HG03103 (cell line): Measurements from ENCODE around the gene OTULINL.

Experiments used
- ATAC-seq: cut with Tn5 transposase; IDR thresholded peaks from one replicate; pipeline ENCODE4 v1.9.1; 2021; ENCODE audit warnings: low read depth; ENCODE audit not compliant: unreplicated experiment

The OTULINL gene

DNA sequence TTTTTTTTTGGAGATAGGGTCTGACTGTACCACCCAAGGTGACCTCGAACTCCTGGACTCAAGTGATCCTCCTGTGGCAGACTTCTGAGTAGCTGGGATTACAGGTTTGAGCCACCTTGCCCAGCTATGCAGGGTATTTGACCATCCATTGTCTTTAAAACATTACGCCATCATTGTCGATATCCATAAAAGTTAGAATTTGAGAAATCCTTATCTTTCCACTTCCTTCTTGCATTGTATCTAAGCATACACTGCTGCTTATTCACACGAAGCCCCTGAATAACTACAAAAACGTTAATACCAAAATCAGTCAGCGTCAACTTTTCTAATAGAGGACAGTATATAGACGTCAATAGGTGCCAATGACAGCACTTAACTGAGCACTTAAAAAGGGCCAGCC is 5.4 kb upstream of the OTULINL start:
- no peak for ATAC-seq

DNA sequence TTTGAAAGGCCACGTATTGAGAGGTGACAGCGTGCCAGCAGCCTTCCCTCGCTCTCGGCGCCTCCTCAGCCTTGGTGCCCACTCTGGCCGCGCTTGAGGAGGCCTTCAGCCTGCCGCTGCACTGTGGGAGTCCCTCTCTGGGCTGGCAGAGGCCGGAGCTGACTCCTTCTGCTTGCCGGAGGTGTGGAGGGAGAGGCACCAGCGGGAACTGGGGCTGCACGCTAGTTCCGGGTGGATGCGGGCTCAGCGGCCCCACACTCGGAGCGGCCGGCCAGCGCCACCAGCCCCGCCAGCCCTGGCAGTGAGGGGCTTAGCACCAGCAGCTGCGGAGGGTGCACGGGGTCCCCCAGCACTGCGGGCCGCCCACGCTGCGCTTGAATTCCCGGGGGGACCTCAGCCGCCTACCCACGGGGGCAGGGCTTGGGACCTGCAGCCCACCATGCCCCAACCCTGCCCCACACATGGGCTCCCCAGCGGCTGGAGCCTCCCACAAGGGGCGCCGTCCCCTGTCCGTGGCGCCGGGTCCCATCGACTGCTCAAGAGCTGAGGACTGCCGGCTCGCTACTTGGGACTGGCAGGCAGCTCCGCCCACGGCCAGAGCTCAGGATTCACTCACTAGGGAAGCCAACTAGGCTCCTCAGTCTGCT is 4.4 kb upstream of the OTULINL start:
- no peak for ATAC-seq

DNA sequence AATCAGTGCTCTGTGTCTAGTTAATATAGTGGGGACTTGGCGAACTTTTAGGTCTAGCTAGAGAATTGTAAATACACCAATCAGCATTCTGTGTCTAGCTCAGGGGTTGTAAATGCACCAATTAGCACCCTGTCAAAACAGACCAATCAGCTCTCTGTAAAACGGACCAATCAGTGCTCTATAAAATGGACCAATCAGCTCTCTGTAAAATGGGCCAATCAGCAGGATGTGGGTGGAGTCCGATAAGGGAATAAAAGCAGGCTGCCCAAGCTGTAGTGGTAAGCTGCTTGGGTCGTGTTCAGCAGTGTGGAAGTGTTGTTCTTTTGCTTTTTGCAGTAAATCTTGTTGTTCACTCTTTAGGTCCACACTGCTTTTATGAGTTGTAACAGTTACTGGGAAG is 3.6 kb upstream of the OTULINL start:
- ATAC-seq = no peak

DNA sequence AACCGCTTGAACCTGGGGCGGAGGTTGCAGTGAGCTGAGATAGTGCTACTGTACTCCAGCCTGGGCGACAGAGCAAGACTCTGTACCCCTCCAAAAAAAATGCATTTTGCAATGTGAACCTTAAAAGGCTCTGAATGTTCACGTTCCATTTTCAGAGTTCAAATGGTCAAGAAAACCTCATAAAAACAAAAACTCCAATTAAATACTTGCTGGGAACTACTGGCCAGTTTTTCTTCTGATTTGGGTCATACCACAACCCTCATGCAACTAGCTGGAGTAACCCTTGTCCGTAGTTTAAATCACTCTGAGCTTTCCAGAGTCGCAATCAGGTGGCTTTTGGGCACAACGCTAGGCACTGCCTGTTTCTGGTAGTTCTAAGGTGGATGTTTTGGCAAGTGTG is 2.3 kb upstream of the OTULINL start:
- no peak for ATAC-seq

DNA sequence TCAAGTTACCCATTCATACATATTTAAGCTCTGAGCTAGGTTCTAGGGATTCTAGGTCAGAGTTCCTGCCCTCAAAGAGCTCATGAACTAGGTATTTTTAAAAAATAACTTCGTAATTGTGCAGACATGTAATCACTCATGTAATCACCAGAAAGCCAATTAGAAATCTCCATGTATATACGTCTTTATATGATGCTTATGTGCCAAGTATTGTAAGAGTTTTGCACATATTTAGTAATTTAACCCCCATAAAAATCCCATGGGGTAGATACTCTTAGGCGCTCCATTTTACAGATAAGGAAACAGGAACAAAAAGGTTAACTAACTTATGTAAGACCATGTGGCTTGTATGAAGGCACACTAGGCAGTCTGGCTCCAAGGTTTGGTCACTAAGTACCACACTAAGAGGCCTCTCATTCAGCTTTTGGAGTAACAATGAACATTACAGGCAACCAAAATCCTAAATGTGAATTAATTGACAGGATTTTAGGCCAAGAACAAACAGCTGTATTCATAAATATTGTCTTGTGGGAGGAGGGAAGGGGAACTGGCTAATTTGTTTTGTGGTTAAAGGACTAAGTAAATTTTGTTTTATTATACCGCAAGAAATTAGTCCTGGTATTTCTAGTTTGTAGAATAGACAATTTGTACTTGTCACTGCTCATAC is 1.7 kb upstream of the OTULINL start:
- ATAC-seq = no peak

DNA sequence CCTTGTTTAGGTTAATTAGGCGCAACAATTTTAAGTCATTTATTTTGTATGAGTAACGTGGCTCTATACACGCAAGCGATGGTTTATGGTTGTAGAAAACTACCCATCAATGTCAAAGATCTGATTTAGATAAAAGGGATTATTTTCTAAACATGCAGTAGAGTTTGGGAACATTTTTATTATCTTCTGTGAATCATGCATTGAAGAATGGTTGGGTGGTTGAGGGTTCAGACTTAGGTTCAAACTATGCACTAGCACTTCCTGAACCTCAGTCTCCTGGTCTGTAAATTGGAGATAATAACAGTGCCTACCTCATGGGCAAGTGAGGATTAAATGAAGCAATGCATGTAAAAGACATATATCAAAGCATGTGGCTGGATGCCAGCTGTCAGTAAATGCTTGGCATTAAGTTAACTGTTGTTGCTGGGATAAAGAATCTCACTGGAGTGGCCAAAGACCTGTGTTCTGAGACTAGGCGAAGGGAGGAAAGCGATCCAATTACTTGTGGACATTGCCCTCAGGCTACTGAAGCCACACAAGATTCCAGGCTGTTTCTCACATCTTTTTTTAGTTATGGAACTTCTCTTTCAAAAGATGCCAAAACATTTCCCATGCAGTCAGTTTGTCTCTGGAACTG is 1.1 kb upstream of the OTULINL start:
- ATAC-seq = no peak

DNA sequence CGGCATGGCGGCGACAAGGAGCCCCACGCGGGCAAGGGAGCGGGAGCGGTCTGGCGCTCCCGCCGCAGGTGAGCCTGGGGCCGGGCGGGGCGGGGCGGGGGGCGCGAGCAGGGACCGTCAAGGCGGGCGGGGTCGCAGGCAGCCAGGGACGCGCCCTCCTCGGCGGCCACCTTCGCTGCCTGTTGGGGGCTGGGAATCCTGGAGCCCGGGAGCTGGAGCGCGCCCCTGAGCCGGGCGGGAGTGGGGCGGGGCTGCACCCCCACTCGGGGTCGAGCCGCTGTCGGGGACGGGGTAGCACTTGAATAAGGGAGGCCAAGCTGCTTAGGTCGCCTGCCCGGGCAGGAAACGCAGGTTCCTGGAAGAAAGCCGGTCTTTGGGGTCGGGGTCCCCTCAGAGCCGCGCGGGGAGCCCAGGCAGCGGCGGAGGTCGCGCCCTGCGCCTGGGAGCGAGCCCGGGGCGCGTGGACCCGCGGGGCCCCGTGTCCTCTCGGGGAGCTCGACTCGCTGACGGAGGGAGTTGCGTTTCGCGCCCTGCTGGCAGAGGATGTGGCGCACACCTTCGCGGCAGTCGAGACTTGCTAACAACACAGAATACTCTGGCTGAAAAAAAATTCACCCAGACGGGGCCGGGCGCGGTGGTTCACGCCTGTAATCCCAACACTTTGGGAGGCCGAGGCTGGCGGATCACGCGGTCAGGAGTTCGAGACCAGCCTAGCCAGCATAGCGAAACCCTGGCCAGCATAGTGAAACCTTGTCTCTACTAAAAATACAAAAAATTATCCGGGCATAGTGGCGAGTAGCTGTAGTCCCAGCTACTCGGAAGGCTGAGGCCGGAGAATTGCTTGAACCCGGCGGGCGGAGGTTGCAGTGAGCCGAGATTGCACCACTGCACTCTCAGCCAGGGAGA is 552 bp downstream of the OTULINL start:
- peak; percentile 62 for ATAC-seq

DNA sequence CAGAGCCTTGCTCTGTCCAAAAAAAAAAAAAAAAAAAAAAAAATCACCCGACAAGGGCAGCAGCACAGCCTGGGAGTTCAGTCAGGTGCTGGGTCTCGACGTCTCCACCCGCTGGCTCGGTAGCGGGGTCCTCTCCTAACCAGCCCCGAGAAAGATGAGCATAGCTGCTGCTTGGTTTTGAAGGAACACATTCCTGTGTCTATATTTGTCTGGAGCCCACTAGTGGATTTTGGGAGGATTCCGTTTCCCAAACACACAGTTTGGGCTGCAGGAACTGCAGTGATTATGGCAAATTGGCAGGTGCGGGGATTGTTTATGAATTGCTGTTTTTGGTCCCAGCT is 1.2 kb downstream of the OTULINL start:
- no peak for ATAC-seq

DNA sequence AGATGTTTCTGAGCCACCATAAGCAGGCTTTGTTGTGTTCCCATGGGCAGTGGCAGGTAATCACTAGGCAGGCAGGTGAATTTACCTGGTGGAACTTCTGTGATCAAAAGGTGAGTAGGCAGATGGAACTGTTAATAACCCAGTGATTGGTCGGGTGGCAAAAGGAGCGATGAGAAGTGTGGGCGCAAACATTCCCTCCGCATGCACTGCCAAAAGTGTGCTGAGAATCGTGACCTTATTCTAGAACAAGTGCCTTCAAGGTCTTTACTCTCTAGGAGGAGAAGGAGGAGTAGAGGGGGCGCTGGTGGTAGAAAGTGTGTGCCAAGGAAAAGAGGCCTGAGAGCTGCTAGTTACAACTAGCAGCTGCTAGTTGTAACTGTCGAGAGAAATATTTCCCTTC is 3.3 kb downstream of the OTULINL start:
- no peak for ATAC-seq

DNA sequence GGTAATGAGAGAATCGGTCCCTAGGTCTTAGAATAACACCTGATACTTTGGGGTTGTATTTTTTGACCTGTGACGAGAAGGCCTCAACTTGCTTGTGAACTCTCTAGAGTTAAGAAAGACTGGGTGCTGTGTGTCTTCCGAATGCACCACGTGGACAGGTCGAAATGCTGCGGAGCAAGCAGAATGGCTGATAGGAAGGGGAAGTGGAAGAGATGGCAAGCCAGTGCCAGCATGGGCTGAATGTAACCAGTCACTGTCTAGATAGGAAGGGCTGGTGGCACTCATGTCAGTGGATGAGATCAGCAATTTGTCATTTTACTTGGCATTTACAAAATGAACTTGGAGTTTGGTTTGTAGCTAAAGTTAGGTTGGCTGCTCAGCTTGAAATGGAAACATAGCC is 5.6 kb downstream of the OTULINL start:
- ATAC-seq = no peak

DNA sequence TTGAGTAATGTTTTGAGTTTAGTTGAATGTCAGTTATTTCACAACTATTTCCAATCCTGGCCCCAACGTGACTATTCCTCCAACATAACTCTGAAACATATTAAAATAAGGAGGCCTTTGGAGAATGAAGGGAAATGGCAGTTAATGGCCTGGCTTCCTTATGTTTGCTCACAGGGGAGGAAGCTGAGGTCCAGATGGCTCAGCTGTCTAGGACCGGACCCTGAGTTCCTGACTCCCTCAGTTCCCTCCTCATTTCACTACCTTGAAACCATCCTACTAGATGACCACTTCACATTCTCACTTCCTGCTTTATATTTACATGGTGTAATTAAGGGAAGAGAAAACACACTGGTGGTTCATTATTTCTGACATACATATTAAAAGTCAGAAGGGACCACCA is 6.6 kb downstream of the OTULINL start:
- ATAC-seq = peak; percentile 47

DNA sequence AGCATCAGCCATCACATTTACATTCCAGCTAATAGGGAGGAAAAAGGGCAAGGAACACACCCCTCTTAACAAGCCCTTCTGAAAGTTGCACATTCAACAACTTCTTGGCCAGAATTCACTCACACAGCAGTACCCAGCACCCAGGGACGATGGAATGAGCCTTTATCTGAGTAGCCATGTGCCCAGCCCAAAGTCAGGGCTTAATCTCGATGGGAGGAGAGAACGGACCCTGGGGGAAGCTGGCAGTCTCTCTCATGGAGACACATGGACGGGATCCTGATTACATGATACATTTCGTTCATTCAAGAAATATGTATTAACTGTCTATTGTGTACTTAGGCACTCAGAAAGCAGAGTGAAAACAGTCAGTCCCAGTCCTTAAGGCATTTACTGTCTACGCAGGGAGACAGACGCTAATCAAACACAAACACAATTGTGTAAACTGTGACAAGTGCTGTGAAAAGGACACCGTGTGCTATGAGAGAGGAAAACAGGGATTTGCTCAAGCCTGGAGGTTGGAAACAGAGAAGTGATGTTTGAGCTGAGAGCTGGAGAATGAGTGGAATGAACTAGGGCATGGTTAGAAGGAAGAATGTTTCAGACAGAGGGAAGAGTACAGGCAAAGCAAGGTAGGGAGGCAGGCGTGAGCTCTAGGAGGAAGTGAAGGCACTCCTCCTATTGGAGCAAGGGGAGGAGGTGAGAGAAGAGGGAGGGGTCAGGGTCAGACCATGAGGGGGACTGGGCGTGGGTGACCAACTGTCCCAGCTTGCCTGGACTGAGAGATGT is 7.4 kb downstream of the OTULINL start:
- ATAC-seq = no peak

DNA sequence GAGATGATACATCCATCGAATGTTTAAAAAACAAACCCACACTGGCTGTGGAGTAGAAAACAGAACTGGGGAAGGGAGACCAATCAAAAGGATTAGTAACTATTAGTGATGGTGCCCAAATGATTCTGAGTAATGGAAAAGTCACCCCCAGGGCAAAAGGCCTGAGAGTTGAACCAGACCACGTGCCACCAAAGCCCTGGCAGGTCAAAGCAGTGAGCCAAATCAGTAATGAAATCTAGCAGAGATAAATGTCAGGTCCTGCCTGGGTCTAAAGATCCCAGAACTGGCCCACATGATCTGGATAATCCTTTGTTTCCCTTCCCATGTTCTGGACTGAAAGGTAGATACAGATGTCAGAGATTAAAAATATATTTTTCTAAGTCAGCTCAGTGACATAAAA is 9.4 kb downstream of the OTULINL start:
- ATAC-seq = no peak

DNA sequence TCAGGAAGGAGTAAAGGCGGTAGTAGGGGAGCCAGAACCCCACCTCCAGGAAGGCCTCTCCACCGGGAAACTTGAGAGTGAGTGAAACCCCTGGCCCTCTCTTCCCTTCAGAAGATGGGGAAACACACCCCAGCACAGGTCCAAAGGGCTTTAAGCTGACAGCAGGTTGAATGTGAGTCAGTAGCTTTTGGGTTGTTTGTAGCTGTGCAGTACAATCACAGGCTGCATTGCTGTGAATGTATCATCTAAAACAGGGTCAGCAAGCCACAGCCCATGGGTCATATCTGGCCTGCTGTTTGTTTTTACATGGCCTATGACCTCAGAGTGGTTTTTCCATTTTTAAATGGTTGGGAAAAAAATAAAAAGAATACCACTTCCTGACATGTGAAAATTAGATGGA is 10.0 kb downstream of the OTULINL start:
- no peak for ATAC-seq

DNA sequence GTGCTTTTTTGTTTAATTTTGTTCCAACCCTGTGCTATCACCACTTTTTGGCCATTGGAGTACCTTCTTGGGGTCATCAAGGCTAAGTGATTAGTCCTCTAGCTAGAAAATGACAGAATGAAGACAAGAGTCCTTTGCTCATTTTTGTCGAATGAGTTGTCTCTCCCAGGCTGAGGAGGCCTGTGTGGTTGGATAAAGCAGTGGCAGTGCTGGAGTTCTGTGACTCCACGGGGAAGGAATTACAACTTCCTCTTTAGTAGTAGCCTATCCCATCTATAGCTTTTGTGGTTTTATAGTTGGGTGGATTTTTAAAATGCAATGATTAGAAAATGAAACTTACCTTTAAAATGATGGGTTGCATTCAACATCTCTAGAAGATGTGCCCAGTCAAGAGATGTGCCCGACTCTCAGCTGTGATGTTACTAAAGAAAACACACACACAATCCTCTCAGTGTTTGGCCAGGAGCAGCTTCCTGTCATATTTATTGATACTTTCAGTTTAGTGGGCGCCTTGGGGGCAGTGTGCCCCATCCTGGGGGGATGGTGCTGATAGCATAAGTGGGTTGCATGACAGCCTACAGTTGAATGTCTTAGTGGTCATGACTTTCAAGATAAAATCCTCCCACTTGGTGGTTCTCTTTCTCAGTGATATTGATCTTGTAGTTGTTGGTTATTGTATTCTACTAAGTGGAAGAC is 11.9 kb downstream of the OTULINL start:
- no peak for ATAC-seq

DNA sequence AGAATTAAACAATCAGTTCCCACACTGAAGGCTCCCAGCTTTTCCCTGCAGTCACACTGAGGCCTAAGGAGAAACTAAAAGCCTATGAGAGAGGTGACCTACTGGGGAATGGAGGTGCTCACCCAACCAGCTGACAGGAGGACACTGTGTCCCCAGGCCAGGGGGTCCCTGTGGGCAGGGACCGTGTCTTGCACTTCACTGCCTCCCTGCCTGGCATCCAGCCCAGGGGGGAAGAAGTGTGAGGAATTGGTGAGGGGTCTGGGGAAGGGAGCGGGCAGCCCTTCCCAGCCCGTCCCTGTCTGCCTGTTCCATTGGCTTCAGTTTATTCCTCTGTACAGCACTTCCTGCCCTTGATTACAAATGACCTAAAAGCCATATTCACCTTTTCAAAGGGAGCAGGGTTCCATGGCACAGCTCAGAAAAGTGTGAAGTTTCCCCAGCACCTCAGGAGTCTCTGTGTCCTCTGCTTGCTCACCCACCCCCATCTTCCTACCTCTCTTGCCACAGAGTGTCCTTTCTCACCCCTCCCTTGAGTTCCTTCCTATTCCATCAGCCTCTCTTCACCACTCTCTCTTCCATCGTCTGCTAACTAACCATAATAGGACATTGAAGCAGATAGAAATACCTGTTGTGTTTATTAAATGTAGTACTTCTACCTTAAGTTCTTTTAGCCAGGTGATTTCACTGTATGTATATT is 12.9 kb downstream of the OTULINL start:
- no peak for ATAC-seq

DNA sequence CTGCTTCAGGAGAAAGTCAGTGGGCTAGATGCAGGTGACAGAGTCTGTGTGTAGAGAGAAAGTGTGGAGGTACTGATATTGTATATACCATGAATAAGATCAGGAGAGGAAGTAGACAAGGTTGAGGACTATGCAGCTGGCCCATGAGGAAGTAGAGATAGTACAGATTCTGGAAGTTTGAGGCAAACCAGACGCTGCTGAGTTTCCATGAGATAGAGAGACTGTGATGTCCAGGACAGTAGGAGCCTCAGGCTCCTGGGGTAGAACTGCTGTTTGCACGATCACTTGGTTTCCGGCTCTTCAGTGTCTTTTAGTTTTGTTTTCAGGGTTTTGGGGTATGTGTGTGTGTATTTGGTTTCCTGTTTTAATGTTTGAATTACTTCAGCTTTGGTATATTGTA is 13.6 kb downstream of the OTULINL start:
- ATAC-seq = peak; percentile 72

DNA sequence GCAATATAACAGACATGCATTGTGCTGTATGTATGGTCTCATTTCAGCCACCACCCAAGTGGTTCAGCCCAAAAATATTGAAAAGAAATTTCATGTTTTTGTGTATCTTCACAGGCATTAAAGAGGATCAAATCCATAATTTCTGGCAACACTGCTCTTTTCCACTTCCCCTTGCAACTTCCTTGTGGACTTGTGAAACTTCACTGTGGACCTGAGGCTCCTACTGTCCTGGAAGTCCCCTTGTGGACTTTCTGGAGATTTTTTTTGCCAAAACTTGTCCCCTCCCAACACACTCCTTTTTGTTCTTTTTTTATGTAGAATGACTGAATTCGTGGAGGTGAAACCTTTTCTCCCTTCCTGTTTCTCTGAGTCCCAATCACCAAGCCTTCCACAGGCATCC is 14.3 kb downstream of the OTULINL start:
- no peak for ATAC-seq

DNA sequence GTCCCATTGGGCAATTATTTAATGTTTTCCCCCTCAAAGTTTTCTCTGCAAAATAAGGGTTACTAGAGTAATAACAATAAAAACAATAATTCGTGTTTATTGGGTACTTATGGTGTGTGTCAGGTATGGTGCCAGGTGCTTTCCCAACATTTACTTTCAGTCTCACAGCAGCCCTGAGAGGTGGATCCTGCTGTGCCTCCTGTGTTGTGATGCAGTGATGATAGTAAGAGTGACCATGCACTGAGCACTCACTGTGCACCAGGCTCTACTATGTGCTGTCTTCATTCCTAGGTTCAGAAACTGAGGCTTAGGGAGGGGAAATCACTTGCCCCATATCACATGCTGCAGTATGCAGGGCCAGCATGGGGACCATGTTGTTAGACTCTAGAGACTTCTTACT is 15.5 kb downstream of the OTULINL start:
- no peak for ATAC-seq
